ENCODE results near the gene KRTAP12-2. TPM values are rescaled to one million over a fixed set of nuclear protein-coding genes. Genes with fewer than 3 reads are reported as not detected.

Gene KRTAP12-2, protein sequence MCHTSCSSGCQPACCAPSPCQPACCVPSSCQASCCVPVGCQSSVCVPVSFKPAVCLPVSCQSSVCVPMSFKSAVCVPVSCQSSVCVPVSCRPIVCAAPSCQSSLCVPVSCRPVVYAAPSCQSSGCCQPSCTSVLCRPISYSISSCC
- not detected in 2 replicates for total RNA-seq (ENCODE audit: low replicate concordance)
- long read RNA-seq: 0 reads

DNA sequence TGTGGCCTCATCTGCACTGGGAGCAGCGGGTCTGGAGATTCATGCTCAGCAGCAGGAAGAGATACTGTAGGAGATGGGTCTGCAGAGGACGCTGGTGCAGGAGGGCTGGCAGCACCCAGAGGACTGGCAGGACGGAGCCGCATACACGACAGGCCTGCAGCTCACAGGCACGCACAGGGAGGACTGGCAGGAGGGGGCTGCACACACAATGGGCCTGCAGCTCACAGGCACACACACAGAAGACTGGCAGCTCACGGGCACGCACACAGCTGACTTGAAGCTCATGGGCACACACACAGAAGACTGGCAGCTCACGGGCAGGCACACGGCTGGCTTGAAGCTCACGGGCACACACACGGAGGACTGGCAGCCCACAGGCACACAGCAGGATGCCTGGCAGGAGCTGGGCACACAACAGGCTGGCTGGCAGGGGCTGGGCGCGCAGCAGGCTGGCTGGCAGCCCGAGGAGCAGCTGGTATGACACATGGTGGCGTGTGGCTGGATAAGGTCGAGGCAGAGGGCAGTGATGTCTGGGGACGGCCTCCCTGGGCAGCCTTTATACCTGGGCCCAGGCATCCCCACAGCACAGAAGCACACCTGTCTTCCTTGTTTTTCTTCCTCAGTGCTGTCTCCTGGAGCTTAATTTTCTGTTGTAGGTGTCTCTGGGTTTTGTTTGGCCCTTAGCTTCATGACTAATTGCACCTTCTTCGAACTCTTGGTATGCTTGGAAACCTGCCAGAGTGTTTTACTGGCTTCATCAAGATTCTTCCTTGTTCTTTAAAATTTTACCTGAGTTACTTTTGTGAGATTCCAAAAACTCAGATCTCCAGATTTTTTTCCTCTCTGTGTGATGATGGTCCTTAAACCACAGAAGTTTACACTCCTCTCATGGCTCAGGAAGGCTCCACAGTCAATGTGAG, at the start of gene KRTAP12-2:
KRTAP12-2 (minus strand) TSS at position 527 of the 920 bp plus-strand sequence; CDS start at position 486, 41 bp downstream.
- Mint-ChIP-seq H3K27me3 (peaks cover 4% of the 10 kb centered on the region), H3K36me3 (no peaks in the 10 kb centered on the region), H3K4me1 (ENCODE audit: unreplicated experiment) (no peaks in the 10 kb centered on the region), H3K9me3 (peaks cover 4% of the 10 kb centered on the region), H3K4me3 (no peak within 1 kb of the TSS), H3K27ac (no peak within 1 kb of the TSS)
- no peak for DNase-seq (ENCODE audit: extremely low spot score, unreplicated experiment)
- TF ChIP-seq, protein P1, sequence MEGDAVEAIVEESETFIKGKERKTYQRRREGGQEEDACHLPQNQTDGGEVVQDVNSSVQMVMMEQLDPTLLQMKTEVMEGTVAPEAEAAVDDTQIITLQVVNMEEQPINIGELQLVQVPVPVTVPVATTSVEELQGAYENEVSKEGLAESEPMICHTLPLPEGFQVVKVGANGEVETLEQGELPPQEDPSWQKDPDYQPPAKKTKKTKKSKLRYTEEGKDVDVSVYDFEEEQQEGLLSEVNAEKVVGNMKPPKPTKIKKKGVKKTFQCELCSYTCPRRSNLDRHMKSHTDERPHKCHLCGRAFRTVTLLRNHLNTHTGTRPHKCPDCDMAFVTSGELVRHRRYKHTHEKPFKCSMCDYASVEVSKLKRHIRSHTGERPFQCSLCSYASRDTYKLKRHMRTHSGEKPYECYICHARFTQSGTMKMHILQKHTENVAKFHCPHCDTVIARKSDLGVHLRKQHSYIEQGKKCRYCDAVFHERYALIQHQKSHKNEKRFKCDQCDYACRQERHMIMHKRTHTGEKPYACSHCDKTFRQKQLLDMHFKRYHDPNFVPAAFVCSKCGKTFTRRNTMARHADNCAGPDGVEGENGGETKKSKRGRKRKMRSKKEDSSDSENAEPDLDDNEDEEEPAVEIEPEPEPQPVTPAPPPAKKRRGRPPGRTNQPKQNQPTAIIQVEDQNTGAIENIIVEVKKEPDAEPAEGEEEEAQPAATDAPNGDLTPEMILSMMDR (conservative IDR thresholded peaks at IDR 0.05): no peak

DNA sequence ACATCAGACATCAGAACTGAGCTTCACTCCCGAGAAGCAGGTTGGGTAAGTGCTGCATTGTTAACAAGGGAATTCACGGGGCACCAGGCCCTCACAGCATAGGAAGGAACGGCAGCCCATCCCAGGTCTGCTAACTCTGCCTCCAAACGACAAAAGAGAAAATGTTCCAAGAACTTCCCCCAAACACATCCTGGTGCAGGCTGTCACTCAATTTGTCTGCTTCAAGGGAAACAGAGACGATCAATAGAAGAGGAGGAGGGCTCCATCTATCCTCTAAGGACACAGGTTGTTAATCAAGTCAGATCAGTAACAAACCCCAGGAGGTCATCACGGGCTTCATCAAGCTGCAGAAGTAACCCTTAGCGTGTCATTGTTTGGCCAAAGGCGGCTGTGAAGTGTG, 48.2 kb upstream of the KRTAP12-2 start:
- Mint-ChIP-seq H3K27me3 (peaks cover 87% of the 10 kb centered on the region), H3K9me3 (no peaks in the 10 kb centered on the region), H3K36me3 (no peaks in the 10 kb centered on the region), H3K4me1 (ENCODE audit: unreplicated experiment) (peaks cover 12% of the 10 kb centered on the region), H3K4me3 (no peak overlapping the region), H3K27ac (no peak overlapping the region)
- peak; percentile 20 for DNase-seq (ENCODE audit: extremely low spot score, unreplicated experiment)
- TF ChIP-seq, protein P1 (conservative IDR thresholded peaks at IDR 0.05): no peak

DNA sequence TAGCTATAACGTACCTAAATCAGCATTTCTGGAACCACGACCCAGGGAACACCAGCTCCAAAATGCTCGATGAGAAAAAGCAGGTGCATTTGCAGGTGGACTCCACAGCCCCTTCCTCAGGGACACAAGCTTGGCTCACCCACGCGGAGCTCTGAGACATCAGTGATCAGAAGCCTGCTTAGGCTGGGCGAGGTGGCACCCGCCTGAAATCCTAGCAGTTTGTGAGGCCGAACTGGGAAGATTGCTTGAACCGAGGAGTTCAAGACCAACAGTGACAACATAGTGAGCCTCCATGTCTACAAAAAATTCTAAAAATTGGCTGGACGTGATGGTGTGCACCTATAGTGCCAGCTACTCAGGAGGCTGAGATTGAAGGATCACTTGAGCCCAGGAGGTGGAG, 47.1 kb upstream of the KRTAP12-2 start:
- Mint-ChIP-seq H3K27me3 (peaks cover 88% of the 10 kb centered on the region), H3K4me3 (no peak overlapping the region), H3K27ac (no peak overlapping the region), H3K9me3 (no peaks in the 10 kb centered on the region), H3K4me1 (ENCODE audit: unreplicated experiment) (peaks cover 12% of the 10 kb centered on the region), H3K36me3 (no peaks in the 10 kb centered on the region)
- TF ChIP-seq, protein P1 (conservative IDR thresholded peaks at IDR 0.05): no peak
- peak; percentile 39 for DNase-seq (ENCODE audit: extremely low spot score, unreplicated experiment)

DNA sequence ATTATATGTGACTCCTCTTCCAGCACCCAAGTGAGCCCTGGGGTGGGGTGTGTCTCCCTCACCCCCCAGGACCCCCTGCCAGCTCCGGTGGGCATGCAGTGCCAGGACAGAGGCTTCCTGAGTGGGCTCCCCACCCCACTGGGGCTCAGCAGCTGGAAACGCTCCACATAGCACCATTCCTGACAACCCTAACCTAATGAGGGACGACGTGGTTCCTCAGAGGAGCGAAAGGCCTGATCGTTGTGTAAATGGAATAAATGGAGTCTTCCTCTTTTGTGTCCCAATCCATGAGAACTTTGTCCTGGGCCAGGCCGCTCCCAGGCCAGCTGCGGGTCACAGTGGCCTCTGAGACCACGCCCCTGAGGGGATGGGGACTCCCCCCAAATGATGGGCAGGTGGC, 46.4 kb upstream of the KRTAP12-2 start:
- H3K27me3 Mint-ChIP-seq: peaks cover 88% of the 10 kb centered on the region
- no peaks in the 10 kb centered on the region for H3K36me3 Mint-ChIP-seq
- no peak overlapping the region for H3K4me3 Mint-ChIP-seq
- peaks cover 12% of the 10 kb centered on the region for H3K4me1 Mint-ChIP-seq (ENCODE audit: unreplicated experiment)
- no peaks in the 10 kb centered on the region for H3K9me3 Mint-ChIP-seq
- H3K27ac Mint-ChIP-seq: no peak overlapping the region
- TF ChIP-seq, protein P1 (conservative IDR thresholded peaks at IDR 0.05): no peak
- peak; percentile 61 for DNase-seq (ENCODE audit: extremely low spot score, unreplicated experiment)

DNA sequence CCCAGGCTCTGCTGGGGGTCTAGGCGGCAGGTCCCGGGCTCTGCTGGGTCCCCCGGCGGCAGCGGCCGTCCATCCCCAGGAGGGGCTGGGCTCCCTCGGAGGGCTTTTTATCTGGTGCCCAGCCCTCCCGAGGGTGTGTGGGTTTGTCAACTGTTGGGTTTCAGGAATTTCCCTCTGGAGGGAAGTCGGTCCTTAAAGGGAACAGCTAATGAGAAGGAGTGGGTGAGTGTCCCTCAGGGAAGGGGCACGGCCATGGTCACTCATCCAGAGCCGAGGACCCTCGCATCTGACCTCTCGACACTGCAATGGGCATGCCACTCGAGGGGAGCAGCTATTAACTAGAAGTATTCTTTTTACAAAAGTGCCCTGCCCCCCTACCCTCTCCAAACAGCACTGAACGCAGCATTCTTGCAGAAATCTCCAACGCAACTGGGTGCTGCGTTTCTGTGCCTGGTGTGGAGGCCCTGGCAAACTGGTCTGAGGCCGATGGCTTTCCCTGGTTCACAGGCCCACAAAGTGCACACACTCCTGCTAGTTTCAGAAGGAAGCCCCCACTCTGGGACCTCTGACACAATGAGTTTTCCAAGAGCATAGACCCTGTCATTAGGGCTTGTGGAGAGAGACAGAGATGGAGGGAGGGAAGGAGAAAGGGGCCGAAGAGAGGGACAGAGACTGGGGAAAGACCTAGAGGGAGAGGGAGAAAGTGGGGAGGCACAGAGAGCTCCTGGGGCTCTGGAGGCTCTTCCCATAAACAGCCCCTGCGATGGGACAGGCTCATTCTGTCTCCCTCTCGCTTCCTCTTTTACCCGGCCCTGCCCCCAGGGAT, 45.7 kb upstream of the KRTAP12-2 start:
- Mint-ChIP-seq H3K4me3 (peak overlapping the region; percentile 47), H3K27ac (no peak overlapping the region), H3K4me1 (ENCODE audit: unreplicated experiment) (peaks cover 12% of the 10 kb centered on the region), H3K9me3 (no peaks in the 10 kb centered on the region), H3K27me3 (peaks cover 89% of the 10 kb centered on the region), H3K36me3 (no peaks in the 10 kb centered on the region)
- DNase-seq (ENCODE audit: extremely low spot score, unreplicated experiment): peak; percentile 60
- TF ChIP-seq, protein P1 (conservative IDR thresholded peaks at IDR 0.05): no peak
